ENCODE results near the gene TMEM212.
"Not testable (repeated sequence)": the region's sequence is repeated elsewhere in the genome, so short reads cannot be mapped to it uniquely, and the experiment has no call there.

Gene TMEM212

GRCh38 chr3:171858770-171859169 lies 15.6 kb downstream of the TMEM212 start:
- not testable (repeated sequence) for DNase-seq (ENCODE audit: low spot score)

DNA sequence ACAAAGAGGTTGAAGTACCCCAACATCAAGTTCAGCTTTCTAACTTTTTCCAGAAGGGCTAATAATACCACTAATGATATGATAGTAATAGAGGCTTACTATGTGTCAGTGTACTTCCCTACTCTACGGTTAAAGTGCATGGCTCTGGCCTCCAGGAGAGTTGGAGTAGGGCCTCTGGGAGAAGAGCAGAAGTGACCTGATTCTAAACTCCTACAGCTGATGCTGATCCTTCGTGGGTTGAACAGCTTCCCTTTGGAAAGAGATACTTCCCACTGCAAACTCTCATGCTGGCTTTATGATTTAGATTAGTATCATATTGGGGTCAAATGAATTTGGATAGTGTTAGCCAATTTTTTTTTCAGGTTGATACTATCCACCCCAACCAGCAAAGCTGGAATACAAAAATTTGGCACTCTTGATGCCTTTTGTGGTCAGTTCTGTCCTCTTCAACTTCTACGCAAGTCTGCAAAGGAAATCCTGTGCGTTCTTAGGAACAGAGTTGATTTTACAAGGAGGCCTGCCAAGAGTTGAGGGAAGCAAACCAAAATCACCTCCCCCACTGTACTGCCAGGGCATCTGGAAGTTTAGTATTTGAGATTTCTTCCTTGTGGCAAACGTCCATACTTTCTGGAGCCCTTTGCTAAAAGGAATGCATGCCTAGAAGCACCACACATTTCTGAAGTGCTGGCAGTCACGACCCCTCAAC lies 17.8 kb downstream of the TMEM212 start:
- DNase-seq (ENCODE audit: low spot score): no peak

GRCh38 chr3:171862392-171862791 lies 19.2 kb downstream of the TMEM212 start:
- no peak for DNase-seq (ENCODE audit: low spot score)

GRCh38 chr3:171862993-171863521 lies 19.9 kb downstream of the TMEM212 start:
- DNase-seq (ENCODE audit: low spot score): no peak

DNA sequence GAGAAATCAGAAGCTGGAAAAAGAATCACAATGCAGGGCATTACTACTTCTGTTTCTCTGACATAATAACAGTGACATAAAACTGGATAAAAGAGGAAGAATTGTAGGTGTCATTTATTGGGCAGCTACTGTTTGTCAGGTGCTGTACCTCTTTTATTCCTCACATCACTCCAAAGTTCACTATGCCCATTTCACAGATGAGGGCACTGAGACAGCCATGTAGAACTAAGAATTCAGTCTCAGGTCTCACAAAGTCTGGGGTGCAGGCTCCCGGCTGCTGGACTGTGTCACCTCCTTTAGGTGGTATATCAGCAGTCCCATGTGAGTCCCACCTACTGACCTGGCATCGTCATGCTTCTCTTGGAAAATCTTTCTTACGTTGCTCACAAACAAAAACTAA lies 20.8 kb downstream of the TMEM212 start:
- no peak for DNase-seq (ENCODE audit: low spot score)

- no peak for DNase-seq (ENCODE audit: low spot score)
These were observed 22.2 kb downstream of the TMEM212 start for GRCh38 chr3:171865191-171865865.

DNA sequence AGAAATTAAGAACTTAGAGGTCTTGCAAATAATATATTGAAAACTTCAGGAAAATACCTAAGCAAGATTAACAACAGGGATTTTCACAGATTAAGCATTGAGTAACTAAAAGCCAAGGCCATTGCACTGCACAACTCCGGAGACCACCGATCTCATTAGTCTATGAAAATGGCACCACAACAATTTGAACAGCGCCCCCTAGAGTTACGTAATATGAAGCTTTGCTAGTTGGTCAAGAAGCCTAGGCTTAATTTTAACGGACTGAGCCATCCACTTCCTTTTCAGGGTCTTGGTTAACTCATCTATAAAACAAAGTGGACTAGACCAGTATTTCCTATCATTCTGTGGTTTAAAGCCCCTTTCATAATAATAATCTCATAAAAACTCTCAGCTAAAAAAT lies 24.8 kb downstream of the TMEM212 start:
- DNase-seq (ENCODE audit: low spot score): no peak

DNA sequence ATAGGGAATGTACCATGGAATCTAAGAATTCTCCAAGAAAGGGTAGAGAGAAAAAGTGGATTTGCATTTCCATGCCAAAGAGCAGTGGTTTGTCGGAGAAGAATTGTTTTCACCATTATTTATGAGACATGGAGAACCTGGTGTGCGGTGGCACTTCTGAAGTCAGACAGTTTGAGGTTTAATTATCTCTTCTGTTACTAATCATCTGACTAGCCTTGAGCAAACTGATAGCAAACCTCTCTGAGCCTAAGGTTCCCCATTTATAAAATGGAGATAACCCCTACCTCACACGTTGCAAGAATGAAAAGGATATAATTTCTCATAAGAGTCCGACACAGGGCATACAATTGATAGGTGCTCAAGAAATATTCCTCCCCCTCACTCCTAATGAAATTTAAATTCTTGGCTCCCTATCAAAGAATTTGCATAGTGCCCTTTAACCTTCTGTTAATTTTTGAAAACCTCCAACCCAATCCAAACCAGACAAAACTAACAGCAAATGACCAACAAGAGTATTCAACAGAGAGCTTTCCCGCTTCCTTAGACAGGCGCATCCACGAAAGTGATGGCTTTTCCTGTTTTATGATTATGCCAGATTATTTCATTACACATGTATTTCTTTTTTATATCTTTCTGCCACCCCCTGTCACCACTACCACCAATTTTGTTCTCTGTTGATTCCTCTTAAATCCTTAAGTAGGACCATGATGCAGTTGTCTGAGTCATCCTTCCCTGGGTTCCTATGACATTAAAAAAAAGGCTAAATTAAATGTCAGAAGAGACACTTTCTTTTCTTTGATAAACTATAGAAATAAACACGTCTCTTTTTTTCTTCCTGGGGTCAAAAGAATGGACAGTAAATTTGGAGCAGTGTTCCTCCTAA lies 28.5 kb downstream of the TMEM212 start:
- DNase-seq (ENCODE audit: low spot score): no peak

- DNase-seq (ENCODE audit: low spot score): no peak
These were observed 30.4 kb downstream of the TMEM212 start for GRCh38 chr3:171873580-171873979.

DNA sequence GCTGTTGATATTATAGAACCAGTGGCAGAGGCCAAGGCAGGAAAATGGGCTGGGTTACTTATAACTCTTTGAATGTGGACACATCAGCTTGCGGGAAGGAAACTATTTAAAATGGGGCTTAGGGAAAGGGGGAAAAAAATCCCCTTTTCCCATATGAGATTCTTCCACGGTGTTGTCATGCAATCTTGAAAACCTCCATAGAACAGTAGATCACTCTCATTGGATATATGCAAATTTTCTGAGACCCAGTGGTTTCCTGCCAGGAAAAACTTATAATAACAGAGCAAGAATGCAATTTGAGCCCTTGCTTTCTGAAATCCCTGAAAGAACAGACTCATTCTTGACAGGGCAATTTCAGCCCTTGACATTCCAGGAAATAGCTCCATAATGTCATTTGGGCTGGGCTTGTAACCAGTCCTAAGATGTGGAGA lies 31.1 kb downstream of the TMEM212 start:
- no peak for DNase-seq (ENCODE audit: low spot score)

GRCh38 chr3:171874879-171875278 lies 31.7 kb downstream of the TMEM212 start:
- no peak for DNase-seq (ENCODE audit: low spot score)

DNA sequence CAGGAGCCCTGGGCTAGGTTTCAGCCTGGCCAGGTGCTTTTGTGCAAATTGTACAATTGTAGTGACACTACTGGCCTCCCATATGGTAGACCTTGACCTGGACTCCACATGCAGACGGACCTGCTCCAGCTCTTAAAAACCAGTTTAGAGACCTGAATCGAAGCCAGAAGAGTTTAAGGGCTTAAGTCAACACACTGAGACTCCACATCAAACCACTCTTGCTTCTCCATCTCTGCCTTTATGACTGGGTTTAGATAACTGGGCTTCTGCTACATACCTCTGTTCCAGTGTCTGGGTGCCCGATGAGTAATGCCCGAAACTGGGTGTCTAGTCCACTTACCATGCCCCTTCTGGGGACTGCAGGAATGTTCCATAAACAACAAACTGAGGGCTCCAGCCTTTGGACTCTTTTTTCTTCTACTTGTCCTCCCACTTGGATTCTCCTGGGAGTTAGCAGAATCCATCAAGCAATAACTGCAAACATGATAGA lies 32.8 kb downstream of the TMEM212 start:
- DNase-seq (ENCODE audit: low spot score): peak; percentile 52

- peak; percentile 47 for DNase-seq (ENCODE audit: low spot score)
These were observed 33.6 kb downstream of the TMEM212 start for GRCh38 chr3:171876680-171877147.

DNA sequence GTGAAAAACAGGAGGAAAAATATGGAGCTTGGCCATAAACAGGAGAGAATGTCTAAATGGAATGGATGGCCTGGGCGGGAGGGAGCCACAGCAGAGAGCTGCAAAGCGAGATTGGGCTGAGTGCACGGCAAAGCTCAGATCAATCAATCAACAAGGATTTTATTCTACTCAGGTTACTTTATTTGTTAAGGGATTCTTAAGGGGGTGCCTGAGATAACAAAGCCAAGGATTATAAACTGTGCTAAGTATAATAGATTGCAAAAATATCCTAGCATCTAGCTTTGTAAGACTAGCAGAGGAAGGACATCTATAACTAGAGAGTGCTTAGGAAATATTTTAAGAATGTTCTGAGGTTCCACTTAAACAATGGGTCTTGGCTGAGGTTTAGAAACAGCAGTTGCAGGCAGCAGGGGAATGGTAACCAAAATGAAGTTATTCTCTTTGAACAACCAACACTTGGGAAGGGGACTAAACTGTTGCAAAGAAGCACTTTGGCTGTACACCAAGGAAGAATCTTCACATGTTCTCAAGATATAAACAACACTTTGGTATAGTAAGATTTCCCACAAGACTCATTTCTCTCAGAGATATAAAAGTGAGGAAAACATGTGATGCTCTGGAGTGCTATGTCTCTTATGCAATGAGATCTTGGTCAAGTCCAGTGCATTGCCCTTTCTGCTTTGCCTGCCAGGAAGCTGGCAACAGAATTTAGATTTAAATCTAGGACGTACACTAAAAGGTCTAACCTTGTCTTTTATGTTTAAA lies 35.5 kb downstream of the TMEM212 start:
- DNase-seq (ENCODE audit: low spot score): no peak

DNA sequence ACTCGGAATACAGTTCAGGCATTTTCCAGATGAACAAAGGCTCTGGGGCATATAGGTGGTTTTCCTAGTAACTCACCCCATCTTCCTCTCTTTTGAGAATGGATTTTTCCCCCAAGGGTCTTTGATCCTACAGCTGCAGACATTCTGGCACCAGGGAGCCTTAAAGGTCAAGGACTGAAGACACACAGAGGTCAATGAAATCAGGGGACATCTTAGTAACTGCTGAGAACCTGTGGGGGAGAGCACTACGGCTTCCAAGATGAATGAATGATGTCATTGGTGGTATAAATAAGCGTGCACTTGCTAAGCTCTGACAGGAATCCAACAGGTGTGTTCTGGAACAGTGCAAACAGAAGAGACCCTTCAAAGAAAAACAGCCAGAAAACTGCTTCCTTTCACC lies 36.3 kb downstream of the TMEM212 start:
- DNase-seq (ENCODE audit: low spot score): no peak

DNA sequence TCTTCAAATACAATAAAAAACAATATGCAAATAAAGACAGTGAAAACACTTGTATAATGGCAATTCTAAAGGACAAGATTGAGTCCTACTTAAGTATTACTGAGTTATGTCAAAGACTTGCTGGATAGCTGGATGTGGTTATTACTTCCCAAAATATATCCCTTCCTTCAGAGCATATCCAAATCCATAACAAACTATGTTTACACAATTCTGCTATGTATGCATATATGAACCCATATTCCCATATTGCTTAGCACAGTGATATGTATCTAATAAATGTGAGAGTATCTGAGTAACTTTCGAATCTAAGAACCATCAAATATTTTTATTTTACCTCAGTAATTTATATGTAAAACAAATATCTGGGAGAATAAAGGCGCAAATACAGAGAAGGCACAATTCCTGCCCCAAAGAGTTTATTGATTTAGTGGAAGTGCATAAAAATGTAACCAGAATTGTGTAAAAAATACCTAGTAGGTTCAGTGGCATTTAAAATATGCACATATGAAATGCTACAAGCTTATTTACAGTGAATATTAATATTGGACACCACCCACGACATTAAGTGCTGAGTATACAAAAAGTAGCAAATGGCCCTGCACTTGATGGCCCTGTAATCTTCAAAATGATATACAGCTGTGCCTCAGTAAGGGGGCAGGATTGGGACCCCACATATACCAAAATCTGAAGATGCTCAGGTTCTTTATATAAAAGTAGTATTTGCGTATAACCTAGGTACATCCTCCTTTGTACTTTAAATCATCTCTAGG lies 37.1 kb downstream of the TMEM212 start:
- no peak for DNase-seq (ENCODE audit: low spot score)

DNA sequence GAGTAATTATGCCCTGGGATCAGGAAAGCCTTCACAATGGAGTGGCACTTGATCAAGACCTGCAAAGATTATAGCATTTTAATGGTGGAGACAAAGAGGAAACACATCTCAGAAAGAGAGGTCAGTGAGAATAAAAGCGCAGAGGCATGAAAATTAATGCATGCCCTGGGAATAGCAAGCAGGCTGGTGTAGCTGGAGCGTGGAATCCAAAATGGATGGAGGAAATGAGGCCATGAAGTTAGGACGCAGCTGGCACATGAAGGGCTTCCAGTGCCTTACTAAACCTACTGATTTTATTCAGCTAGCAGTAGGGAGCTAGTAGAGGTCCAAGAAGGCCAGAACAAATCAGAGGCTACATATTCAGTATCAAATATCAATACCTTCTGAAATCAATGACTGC lies 38.1 kb downstream of the TMEM212 start:
- DNase-seq (ENCODE audit: low spot score): no peak

DNA sequence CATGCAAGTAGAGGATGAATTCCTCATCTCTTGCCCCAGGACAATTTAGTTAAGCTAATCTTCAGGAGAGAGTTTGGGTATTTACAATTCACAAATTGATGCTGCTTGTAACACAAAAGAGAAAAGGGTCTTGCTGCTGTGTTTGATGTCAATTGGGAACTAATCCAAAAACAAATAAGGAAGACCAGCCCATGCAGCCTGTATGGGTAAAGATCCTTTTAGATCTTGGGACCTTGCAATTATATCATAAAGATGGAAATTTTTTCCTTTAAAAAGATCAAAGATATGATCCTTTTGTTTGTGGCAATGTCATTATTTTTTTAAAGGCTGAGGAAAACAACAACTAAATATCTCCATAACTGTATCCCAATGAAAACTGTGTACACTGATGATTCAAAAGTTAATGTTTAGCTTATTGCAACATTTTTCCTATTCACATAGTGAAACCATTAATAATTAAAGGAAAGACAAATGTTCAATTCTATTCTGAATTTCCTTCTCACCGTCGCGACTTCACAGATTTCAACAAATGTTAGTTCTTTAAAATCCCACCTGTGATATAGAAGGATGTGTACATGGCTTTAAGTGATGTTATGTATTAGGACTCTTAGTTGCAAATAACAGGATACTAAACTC lies 40.2 kb downstream of the TMEM212 start:
- no peak for DNase-seq (ENCODE audit: low spot score)

DNA sequence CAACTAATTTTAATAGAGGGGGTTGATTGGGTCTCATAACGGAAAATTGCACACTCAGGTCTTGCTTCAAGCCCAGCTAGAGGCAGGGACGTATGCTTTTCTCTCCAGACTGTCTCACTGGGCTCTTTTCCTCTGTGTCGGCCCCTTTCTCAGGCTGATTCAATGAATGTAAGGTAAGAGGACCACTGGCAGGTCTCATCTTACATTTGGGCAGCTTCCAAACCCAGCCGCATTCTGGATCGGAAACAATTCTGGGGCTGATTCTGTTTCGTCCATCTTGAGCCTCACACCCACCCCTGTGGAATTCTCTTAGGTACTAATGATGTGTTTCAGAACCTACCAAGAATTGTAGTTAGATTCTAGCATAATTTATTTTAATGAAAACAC lies 40.7 kb downstream of the TMEM212 start:
- DNase-seq (ENCODE audit: low spot score): no peak

GRCh38 chr3:171888466-171888865 lies 45.3 kb downstream of the TMEM212 start:
- DNase-seq (ENCODE audit: low spot score): no peak
